ENCODE data around the gene ACOT12.
A peak's percentile ranks its signal among the peaks of the same experiment; 100 is the strongest.

Gene ACOT12

DNA sequence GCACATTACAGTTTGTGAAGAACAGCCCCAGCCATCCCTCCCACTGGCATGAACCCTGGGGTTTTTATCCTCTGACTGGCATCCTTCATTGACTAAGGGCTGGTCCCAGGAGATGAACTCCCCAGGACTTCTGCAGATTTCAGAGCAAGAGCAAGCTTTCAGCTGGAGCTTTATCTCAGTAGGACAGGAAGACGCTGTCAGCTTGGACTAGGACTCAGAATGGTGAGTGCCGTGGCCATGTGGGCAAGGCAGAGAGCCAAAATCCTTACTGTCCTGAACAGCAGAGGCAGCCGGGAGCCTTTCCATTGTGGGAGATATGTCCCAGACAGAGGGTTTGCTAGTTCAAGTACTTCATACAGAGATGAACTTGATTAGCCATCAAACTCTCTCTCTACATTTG is 3.2 kb upstream of the ACOT12 start:
- Histone ChIP-seq H3K4me1 (ENCODE audit: insufficient read depth, low read length) (no peaks in the 10 kb centered on the region), H3K36me3 (ENCODE audit: insufficient read depth, low read depth, low read length) (no peaks in the 10 kb centered on the region), H3K9me3 (ENCODE audit: insufficient read depth, low read depth, low read length) (no peaks in the 10 kb centered on the region), H3K27ac (ENCODE audit: low read length) (no peak overlapping the region), H3K9ac (ENCODE audit: low read depth, low read length) (no peak overlapping the region), H3K4me3 (ENCODE audit: low read length) (no peak overlapping the region), H3K27me3 (ENCODE audit: insufficient read depth, low read length) (peaks cover 35% of the 10 kb centered on the region)

- Histone ChIP-seq H3K36me3 (ENCODE audit: insufficient read depth, low read depth, low read length) (no peaks in the 10 kb centered on the region), H3K4me3 (ENCODE audit: low read length) (no peak overlapping the region), H3K9ac (ENCODE audit: low read depth, low read length) (no peak overlapping the region), H3K4me1 (ENCODE audit: insufficient read depth, low read length) (no peaks in the 10 kb centered on the region), H3K27ac (ENCODE audit: low read length) (no peak overlapping the region), H3K27me3 (ENCODE audit: insufficient read depth, low read length) (peaks cover 35% of the 10 kb centered on the region), H3K9me3 (ENCODE audit: insufficient read depth, low read depth, low read length) (no peaks in the 10 kb centered on the region)
These were observed 1.3 kb upstream of the ACOT12 start for GRCh38 chr5:81395262-81395661.

DNA sequence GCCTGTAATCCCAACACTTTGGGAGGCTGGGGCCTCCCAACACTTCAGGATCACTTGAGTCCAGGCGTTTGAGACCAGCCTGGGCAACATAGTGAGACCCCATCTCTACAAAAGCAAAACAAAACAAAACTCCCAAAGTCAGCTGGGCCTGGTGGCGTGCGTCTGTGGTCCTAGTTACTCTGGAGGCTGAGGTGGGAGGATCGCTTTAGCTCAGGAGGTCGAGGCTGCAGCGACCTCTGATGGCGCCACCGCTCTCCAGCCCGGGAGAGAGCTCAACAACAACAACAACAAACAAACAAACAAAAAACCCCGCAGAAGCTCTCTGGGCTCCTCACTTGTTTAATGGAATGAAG is 528 bp downstream of the ACOT12 start:
- Histone ChIP-seq H3K27ac (ENCODE audit: low read length) (no peak overlapping the region), H3K9me3 (ENCODE audit: insufficient read depth, low read depth, low read length) (no peaks in the 10 kb centered on the region), H3K4me1 (ENCODE audit: insufficient read depth, low read length) (no peaks in the 10 kb centered on the region), H3K4me3 (ENCODE audit: low read length) (peak overlapping the region; percentile 74), H3K9ac (ENCODE audit: low read depth, low read length) (no peak overlapping the region), H3K27me3 (ENCODE audit: insufficient read depth, low read length) (peaks cover 35% of the 10 kb centered on the region), H3K36me3 (ENCODE audit: insufficient read depth, low read depth, low read length) (no peaks in the 10 kb centered on the region)

- H3K4me1 ChIP-seq (ENCODE audit: insufficient read depth, low read length): no peaks in the 10 kb centered on the region
- no peaks in the 10 kb centered on the region for H3K36me3 ChIP-seq (ENCODE audit: insufficient read depth, low read depth, low read length)
- H3K4me3 ChIP-seq (ENCODE audit: low read length): no peak overlapping the region
- H3K9ac ChIP-seq (ENCODE audit: low read depth, low read length): no peak overlapping the region
- peaks cover 15% of the 10 kb centered on the region for H3K27me3 ChIP-seq (ENCODE audit: insufficient read depth, low read length)
- no peaks in the 10 kb centered on the region for H3K9me3 ChIP-seq (ENCODE audit: insufficient read depth, low read depth, low read length)
- H3K27ac ChIP-seq (ENCODE audit: low read length): no peak overlapping the region
These were observed 4.9 kb downstream of the ACOT12 start for GRCh38 chr5:81389025-81389424.

- Histone ChIP-seq H3K9ac (ENCODE audit: low read depth, low read length) (no peak overlapping the region), H3K36me3 (ENCODE audit: insufficient read depth, low read depth, low read length) (no peaks in the 10 kb centered on the region), H3K4me3 (ENCODE audit: low read length) (no peak overlapping the region), H3K4me1 (ENCODE audit: insufficient read depth, low read length) (no peaks in the 10 kb centered on the region), H3K27ac (ENCODE audit: low read length) (no peak overlapping the region), H3K27me3 (ENCODE audit: insufficient read depth, low read length) (peaks cover 8% of the 10 kb centered on the region; the same call in 1 of the 2 replicates), H3K9me3 (ENCODE audit: insufficient read depth, low read depth, low read length) (no peaks in the 10 kb centered on the region)
These were observed 5.8 kb downstream of the ACOT12 start for GRCh38 chr5:81388169-81388568.

DNA sequence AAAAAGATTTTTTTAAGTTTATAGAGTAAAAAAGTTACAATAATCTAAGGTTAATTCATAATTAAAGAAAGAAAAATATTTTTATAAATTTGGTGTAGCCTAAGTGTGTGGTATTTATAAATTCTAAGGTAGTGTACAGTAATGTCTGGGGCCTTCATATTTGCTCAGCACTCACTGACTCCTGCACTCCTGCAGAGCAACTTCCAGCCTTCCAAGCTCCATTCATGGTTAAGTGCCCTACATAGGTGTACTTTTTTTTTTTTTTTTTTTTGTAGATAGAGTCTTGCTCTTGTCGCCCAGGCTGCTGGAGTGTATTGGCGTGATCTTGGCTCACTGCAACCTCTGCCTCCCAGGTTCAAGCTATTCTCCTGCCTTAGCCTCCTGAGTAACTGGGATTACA is 10.1 kb downstream of the ACOT12 start:
- Histone ChIP-seq H3K9ac (ENCODE audit: low read depth, low read length) (no peak overlapping the region), H3K27ac (ENCODE audit: low read length) (no peak overlapping the region), H3K9me3 (ENCODE audit: insufficient read depth, low read depth, low read length) (no peaks in the 10 kb centered on the region), H3K4me3 (ENCODE audit: low read length) (no peak overlapping the region), H3K36me3 (ENCODE audit: insufficient read depth, low read depth, low read length) (no peaks in the 10 kb centered on the region), H3K27me3 (ENCODE audit: insufficient read depth, low read length) (no peaks in the 10 kb centered on the region), H3K4me1 (ENCODE audit: insufficient read depth, low read length) (no peaks in the 10 kb centered on the region)

GRCh38 chr5:81371354-81371876 is 22.5 kb downstream of the ACOT12 start:
- Histone ChIP-seq H3K4me1 (ENCODE audit: insufficient read depth, low read length) (no peaks in the 10 kb centered on the region), H3K9ac (ENCODE audit: low read depth, low read length) (no peak overlapping the region), H3K9me3 (ENCODE audit: insufficient read depth, low read depth, low read length) (no peaks in the 10 kb centered on the region), H3K27me3 (ENCODE audit: insufficient read depth, low read length) (no peaks in the 10 kb centered on the region), H3K27ac (ENCODE audit: low read length) (no peak overlapping the region), H3K4me3 (ENCODE audit: low read length) (no peak overlapping the region), H3K36me3 (ENCODE audit: insufficient read depth, low read depth, low read length) (no peaks in the 10 kb centered on the region)

DNA sequence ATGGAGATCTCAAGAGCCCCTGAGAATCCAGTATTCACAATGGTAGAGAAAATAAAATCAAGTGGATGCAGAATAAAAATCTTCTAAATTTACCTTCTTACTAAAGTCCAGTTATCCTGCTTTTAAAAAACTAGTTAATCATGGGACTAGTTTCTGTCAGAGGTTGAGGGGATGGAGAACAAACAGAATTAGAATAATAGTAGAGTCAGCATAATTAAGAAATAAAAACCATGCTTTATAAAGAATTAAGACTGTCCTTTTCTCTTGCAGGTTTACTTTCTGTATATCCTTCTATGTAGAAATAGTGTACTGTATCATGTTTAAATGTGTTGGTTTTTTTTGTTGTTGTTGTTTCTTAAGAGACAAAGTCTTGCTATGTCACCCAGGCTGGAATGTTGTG is 23.0 kb downstream of the ACOT12 start:
- no peak overlapping the region for H3K9ac ChIP-seq (ENCODE audit: low read depth, low read length)
- no peak overlapping the region for H3K27ac ChIP-seq (ENCODE audit: low read length)
- no peaks in the 10 kb centered on the region for H3K9me3 ChIP-seq (ENCODE audit: insufficient read depth, low read depth, low read length)
- H3K27me3 ChIP-seq (ENCODE audit: insufficient read depth, low read length): no peaks in the 10 kb centered on the region
- no peaks in the 10 kb centered on the region for H3K36me3 ChIP-seq (ENCODE audit: insufficient read depth, low read depth, low read length)
- H3K4me3 ChIP-seq (ENCODE audit: low read length): no peak overlapping the region
- no peaks in the 10 kb centered on the region for H3K4me1 ChIP-seq (ENCODE audit: insufficient read depth, low read length)

- H3K27me3 ChIP-seq (ENCODE audit: insufficient read depth, low read length): no peaks in the 10 kb centered on the region
- H3K9ac ChIP-seq (ENCODE audit: low read depth, low read length): no peak overlapping the region
- H3K36me3 ChIP-seq (ENCODE audit: insufficient read depth, low read depth, low read length): no peaks in the 10 kb centered on the region
- H3K4me3 ChIP-seq (ENCODE audit: low read length): no peak overlapping the region
- no peak overlapping the region for H3K27ac ChIP-seq (ENCODE audit: low read length)
- H3K4me1 ChIP-seq (ENCODE audit: insufficient read depth, low read length): no peaks in the 10 kb centered on the region
- H3K9me3 ChIP-seq (ENCODE audit: insufficient read depth, low read depth, low read length): no peaks in the 10 kb centered on the region
These were observed 28.4 kb downstream of the ACOT12 start for GRCh38 chr5:81365541-81365940.

DNA sequence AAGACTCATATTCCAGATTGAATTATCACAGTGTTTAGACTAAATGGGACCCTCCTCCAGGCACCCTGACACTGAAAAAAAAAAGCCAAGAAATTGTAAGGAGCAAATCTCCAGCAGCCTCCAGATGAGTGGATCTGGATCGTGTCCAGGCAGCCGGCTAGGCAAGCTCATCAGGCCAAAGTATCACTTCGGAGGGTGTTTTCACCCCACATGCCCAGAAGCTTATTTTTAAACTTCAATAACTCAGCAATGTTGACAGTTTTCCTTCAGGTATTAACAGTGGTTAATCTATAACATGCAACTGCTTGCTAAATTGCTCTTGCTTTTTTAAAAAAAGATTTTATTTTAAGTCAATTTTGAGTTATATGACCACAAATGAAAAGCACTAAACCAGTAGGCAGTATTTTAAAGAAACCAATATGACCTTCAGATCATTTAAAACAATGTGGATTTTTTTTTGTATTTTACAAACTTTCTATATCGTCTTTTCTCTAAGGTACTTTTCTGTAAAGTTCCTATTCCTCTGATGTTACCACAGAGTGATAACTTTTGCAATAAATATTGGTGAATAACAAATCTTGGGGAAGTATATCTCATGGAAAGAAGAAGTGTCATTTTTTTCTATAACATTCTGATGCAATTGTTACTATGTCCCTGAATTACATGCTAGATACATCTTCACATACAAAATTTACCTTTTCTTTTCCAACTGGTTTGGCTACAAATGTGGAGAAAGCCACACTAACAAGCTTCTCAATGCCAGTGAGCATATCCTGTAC is 30.7 kb downstream of the ACOT12 start:
- H3K4me1 ChIP-seq (ENCODE audit: insufficient read depth, low read length): peaks cover 5% of the 10 kb centered on the region; the same call in 1 of the 2 replicates
- no peaks in the 10 kb centered on the region for H3K27me3 ChIP-seq (ENCODE audit: insufficient read depth, low read length)
- no peak overlapping the region for H3K4me3 ChIP-seq (ENCODE audit: low read length)
- H3K9ac ChIP-seq (ENCODE audit: low read depth, low read length): no peak overlapping the region
- no peaks in the 10 kb centered on the region for H3K9me3 ChIP-seq (ENCODE audit: insufficient read depth, low read depth, low read length)
- no peaks in the 10 kb centered on the region for H3K36me3 ChIP-seq (ENCODE audit: insufficient read depth, low read depth, low read length)
- no peak overlapping the region for H3K27ac ChIP-seq (ENCODE audit: low read length)

DNA sequence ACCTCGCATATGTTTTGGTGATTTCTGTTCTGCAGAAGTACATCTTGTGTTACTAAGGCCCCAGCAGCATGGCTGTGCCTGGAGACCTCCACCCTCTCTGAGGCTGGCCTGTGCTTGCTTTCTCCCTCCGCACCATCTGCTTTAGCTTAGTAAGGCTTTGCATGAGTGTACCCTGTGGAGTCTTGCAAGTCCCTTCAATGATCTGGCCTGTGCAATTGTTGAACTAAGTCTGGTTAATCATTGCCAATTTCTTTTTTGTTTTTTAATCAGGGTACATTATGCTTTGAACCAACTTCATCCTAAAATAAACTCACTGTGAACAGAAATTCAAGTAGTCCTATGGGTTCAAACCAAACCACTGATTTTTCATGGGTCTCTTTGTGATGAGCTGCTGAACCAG is 32.3 kb downstream of the ACOT12 start:
- Histone ChIP-seq H3K9ac (ENCODE audit: low read depth, low read length) (no peak overlapping the region), H3K27me3 (ENCODE audit: insufficient read depth, low read length) (no peaks in the 10 kb centered on the region)

GRCh38 chr5:81360640-81361039 is 33.3 kb downstream of the ACOT12 start:
- H3K9me3 ChIP-seq (ENCODE audit: insufficient read depth, low read depth, low read length): no peaks in the 10 kb centered on the region
- peaks cover 5% of the 10 kb centered on the region; the same call in 1 of the 2 replicates for H3K4me1 ChIP-seq (ENCODE audit: insufficient read depth, low read length)
- H3K27me3 ChIP-seq (ENCODE audit: insufficient read depth, low read length): no peaks in the 10 kb centered on the region
- H3K4me3 ChIP-seq (ENCODE audit: low read length): no peak overlapping the region
- no peak overlapping the region for H3K9ac ChIP-seq (ENCODE audit: low read depth, low read length)
- no peaks in the 10 kb centered on the region for H3K36me3 ChIP-seq (ENCODE audit: insufficient read depth, low read depth, low read length)
- no peak overlapping the region for H3K27ac ChIP-seq (ENCODE audit: low read length)

More for the DNA sequence above, 32.3 kb downstream of the ACOT12 start:
- no peaks in the 10 kb centered on the region for H3K9me3 ChIP-seq (ENCODE audit: insufficient read depth, low read depth, low read length)
- no peak overlapping the region for H3K4me3 ChIP-seq (ENCODE audit: low read length)
- no peaks in the 10 kb centered on the region for H3K36me3 ChIP-seq (ENCODE audit: insufficient read depth, low read depth, low read length)
- H3K27ac ChIP-seq (ENCODE audit: low read length): no peak overlapping the region
- peaks cover 5% of the 10 kb centered on the region; the same call in 1 of the 2 replicates for H3K4me1 ChIP-seq (ENCODE audit: insufficient read depth, low read length)
